ENCODE results near the gene ZBED1.

The ZBED1 gene

GRCh38 chrX:2514131-2514530 lies 13.4 kb upstream of the ZBED1 start:
- no peak for DNase-seq (ENCODE audit: low read depth)
- TF ChIP-seq CTCF (IDR thresholded peaks at IDR 0.05; ENCODE audit: low read depth, low read length) (no peak), MAX (IDR thresholded peaks at IDR 0.05; ENCODE audit: low read depth, low read length) (no peak), MYC (IDR thresholded peaks at IDR 0.05; ENCODE audit: low read depth, low read length) (no peak), POLR2A (IDR thresholded peaks at IDR 0.05; ENCODE audit: extremely low read depth, insufficient read length) (no peak)
- H3K4me3 ChIP-seq (ENCODE audit: low read depth, low read length): no peak overlapping the region

- no peak overlapping the region for H3K4me3 ChIP-seq (ENCODE audit: low read depth, low read length)
- TF ChIP-seq MYC (IDR thresholded peaks at IDR 0.05; ENCODE audit: low read depth, low read length) (no peak), POLR2A (IDR thresholded peaks at IDR 0.05; ENCODE audit: extremely low read depth, insufficient read length) (no peak), MAX (IDR thresholded peaks at IDR 0.05; ENCODE audit: low read depth, low read length) (no peak)
- no peak for DNase-seq (ENCODE audit: low read depth)
These were observed 12.4 kb upstream of the ZBED1 start for GRCh38 chrX:2513121-2513664.

GRCh38 chrX:2512501-2512900 lies 11.7 kb upstream of the ZBED1 start:
- no peak overlapping the region for H3K4me3 ChIP-seq (ENCODE audit: low read depth, low read length)
- TF ChIP-seq POLR2A (IDR thresholded peaks at IDR 0.05; ENCODE audit: extremely low read depth, insufficient read length) (no peak), MAX (IDR thresholded peaks at IDR 0.05; ENCODE audit: low read depth, low read length) (no peak)
- no peak for DNase-seq (ENCODE audit: low read depth)

- no peak overlapping the region for H3K4me3 ChIP-seq (ENCODE audit: low read depth, low read length)
- DNase-seq (ENCODE audit: low read depth): no peak
- TF ChIP-seq CTCF (IDR thresholded peaks at IDR 0.05; ENCODE audit: low read depth, low read length): no peak
- TF ChIP-seq MAX (IDR thresholded peaks at IDR 0.05; ENCODE audit: low read depth, low read length): no peak
- TF ChIP-seq MYC (IDR thresholded peaks at IDR 0.05; ENCODE audit: low read depth, low read length): no peak
- no peak for TF ChIP-seq POLR2A (IDR thresholded peaks at IDR 0.05; ENCODE audit: extremely low read depth, insufficient read length)
These were observed 10.6 kb upstream of the ZBED1 start for GRCh38 chrX:2511326-2511725.

GRCh38 chrX:2508648-2509335 lies 8.0 kb upstream of the ZBED1 start:
- TF ChIP-seq MYC (IDR thresholded peaks at IDR 0.05; ENCODE audit: low read depth, low read length): no peak
- no peak for TF ChIP-seq MAX (IDR thresholded peaks at IDR 0.05; ENCODE audit: low read depth, low read length)
- TF ChIP-seq CTCF (IDR thresholded peaks at IDR 0.05; ENCODE audit: low read depth, low read length): no peak
- no peak for TF ChIP-seq POLR2A (IDR thresholded peaks at IDR 0.05; ENCODE audit: extremely low read depth, insufficient read length)
- no peak for DNase-seq (ENCODE audit: low read depth)
- no peak overlapping the region for H3K4me3 ChIP-seq (ENCODE audit: low read depth, low read length)

- no peak for DNase-seq (ENCODE audit: low read depth)
- TF ChIP-seq CTCF (IDR thresholded peaks at IDR 0.05; ENCODE audit: low read depth, low read length) (no peak), MYC (IDR thresholded peaks at IDR 0.05; ENCODE audit: low read depth, low read length) (no peak), MAX (IDR thresholded peaks at IDR 0.05; ENCODE audit: low read depth, low read length) (no peak), POLR2A (IDR thresholded peaks at IDR 0.05; ENCODE audit: extremely low read depth, insufficient read length) (no peak)
- no peak overlapping the region for H3K4me3 ChIP-seq (ENCODE audit: low read depth, low read length)
These were observed 7.3 kb upstream of the ZBED1 start for GRCh38 chrX:2507904-2508627.

All from NB4 (cell line).